ENCODE measurements around the gene NUDT1.

Gene NUDT1

DNA sequence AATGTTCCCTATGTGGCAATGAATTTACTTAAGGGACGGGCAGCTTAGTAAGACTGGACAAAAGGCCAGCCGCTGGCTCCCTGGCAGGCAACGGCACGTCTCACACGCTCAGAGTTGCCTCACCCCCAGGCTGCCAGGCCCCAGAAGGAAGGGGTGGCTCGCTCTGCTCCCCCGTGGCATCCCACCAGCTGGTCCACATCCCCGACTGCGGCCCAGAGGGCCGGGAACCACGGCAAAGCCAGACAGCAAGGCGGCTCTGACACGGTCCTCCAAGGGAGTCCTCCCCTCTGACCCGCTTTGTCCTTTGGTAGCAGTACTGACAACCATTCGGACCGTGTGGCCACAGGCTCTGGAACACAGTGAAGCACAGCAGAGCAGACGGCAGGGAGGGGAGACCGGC is 34.1 kb downstream of the NUDT1 start:
- no peak for DNase-seq (ENCODE audit: low read depth)
- TF ChIP-seq, protein P1, sequence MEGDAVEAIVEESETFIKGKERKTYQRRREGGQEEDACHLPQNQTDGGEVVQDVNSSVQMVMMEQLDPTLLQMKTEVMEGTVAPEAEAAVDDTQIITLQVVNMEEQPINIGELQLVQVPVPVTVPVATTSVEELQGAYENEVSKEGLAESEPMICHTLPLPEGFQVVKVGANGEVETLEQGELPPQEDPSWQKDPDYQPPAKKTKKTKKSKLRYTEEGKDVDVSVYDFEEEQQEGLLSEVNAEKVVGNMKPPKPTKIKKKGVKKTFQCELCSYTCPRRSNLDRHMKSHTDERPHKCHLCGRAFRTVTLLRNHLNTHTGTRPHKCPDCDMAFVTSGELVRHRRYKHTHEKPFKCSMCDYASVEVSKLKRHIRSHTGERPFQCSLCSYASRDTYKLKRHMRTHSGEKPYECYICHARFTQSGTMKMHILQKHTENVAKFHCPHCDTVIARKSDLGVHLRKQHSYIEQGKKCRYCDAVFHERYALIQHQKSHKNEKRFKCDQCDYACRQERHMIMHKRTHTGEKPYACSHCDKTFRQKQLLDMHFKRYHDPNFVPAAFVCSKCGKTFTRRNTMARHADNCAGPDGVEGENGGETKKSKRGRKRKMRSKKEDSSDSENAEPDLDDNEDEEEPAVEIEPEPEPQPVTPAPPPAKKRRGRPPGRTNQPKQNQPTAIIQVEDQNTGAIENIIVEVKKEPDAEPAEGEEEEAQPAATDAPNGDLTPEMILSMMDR (conservative IDR thresholded peaks at IDR 0.05; ENCODE audit: low read depth, low read length), result no peak
- H3K4me3 ChIP-seq (ENCODE audit: low read depth, low read length), result no peak overlapping the region

DNA sequence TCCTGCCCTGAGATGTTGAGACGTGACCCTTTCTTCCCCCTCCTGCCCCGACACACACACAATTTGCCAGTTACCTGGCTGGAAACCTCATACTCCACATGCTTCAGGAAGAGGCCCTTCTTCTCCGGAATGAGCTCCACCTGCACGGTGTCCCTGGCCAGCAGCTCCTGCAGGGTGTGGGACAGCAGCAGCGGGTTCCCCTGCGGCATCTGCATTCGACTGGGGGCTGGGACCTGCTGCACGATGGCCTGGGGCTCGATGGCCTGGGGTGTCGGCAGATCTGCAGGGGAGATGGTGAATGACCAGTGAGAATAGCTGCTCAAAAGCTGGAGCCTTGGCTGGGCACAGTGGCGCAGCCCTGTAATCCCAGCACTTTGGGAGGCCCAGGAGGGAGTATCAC is 36.0 kb downstream of the NUDT1 start:
- H3K4me3 ChIP-seq (ENCODE audit: low read depth, low read length), result no peak overlapping the region
- TF ChIP-seq, protein P1 (conservative IDR thresholded peaks at IDR 0.05; ENCODE audit: low read depth, low read length), result no peak

DNA sequence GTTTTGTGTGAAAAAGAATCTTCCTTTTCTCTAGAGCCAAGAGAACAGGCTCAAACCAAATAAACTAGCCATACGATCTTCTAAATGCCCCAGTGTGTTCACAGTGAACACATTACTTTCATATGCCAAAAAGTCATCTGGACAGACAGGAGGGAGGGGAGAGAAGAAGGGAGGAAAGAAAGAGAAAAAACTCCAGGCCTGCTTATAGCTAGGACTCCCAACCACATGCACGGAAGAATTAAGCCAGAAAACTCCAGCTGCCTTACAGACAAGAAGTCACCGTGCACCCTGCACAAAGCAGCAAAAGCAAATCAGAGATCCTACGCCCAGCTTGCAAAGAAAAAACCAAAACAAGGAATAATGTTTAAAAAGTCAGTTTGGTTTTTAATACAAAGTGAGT is 37.9 kb downstream of the NUDT1 start:
- DNase-seq (ENCODE audit: low read depth), result peak; percentile 30
- TF ChIP-seq, protein P1 (conservative IDR thresholded peaks at IDR 0.05; ENCODE audit: low read depth, low read length), result no peak
- no peak overlapping the region for H3K4me3 ChIP-seq (ENCODE audit: low read depth, low read length)

More for the DNA sequence above, 36.0 kb downstream of the NUDT1 start:
- DNase-seq (ENCODE audit: low read depth), result no peak

DNA sequence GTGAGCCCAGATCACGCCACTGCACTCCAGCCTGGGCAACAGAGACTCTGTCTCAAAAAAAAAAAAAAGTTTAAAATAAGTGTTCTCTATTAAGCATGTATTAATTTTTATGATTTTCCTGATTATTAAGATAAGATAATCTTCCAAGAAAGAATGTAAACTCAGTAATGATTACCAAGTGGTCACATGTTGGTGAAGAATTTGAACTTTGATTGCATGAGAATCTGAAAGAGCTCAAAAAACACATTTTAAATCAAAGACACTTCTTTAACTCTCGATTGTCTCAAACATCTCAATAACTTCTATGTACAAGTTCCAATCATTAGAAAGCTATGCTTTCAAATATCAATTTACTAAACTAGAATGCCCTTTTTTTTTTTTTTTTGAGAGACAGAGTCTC is 38.4 kb downstream of the NUDT1 start:
- no peak for DNase-seq (ENCODE audit: low read depth)
- no peak overlapping the region for H3K4me3 ChIP-seq (ENCODE audit: low read depth, low read length)
- TF ChIP-seq, protein P1 (conservative IDR thresholded peaks at IDR 0.05; ENCODE audit: low read depth, low read length), result no peak

DNA sequence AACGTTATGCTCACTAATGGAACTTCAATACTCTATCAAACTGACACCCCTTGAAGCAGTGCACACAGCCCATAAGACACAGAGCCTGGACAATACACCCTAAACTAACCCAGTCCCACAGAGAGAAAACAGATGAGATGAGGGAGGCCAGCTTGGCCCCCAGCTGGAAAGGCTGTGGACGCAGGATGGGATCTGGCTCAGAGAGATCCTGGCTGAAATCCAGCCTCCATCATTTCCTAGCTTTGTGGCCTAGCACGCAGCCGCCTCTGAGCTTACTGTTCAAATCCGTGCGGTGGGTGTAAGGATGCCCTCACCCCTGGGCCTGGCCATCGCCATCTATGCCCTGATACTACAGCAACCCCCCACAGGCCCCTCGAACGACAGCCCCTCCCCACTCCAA is 39.5 kb downstream of the NUDT1 start:
- H3K4me3 ChIP-seq (ENCODE audit: low read depth, low read length), result no peak overlapping the region
- DNase-seq (ENCODE audit: low read depth), result peak; percentile 57
- TF ChIP-seq, protein P1 (conservative IDR thresholded peaks at IDR 0.05; ENCODE audit: low read depth, low read length), result no peak

DNA sequence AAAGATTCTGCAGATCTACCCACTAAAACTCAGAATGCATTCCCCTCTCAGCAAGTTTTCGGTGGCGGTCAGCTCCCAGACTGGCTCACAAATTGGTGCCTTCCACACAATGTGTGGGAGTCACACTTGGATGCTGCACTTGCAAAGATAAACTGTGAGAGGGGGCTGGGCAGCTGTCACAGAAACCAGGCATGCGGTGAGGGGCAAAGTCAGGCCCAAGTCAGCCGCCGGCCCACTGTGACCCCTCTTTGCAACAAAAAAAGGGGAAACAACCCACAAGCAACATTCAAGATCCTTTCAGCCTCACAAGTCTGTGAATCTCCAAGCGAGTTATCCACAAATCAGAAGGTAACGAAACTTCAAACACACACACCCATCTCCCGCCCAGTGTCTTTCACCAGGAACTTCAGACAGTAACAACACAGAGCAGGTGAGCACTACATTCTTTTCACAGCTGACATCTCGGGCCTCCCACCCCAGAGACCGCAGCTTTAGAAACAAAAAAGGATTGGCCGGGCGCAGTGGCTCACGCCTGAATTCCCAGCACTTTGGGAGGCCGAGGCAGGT is 40.2 kb downstream of the NUDT1 start:
- no peak for DNase-seq (ENCODE audit: low read depth)
- TF ChIP-seq, protein P1 (conservative IDR thresholded peaks at IDR 0.05; ENCODE audit: low read depth, low read length), result no peak
- no peak overlapping the region for H3K4me3 ChIP-seq (ENCODE audit: low read depth, low read length)

DNA sequence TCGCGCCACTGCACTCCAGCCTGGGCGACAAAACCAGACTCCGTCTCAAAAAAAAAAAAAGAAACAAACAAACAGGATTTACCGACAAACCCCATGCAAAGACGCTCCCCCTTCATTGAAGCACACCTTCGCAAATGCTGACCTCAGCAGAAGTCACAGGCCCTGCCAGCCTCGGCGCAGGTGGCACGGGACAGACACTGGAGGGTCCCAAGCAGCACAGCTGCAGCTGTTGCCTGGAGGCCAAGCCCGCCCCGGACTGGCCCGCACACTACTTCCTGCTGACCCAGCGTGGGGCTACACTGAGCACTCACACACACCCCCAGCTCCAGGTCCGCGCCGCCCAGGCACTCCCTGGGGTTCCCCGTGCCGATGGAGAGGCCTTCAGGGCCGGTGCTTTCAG is 41.0 kb downstream of the NUDT1 start:
- no peak for DNase-seq (ENCODE audit: low read depth)
- no peak overlapping the region for H3K4me3 ChIP-seq (ENCODE audit: low read depth, low read length)
- TF ChIP-seq, protein P1 (conservative IDR thresholded peaks at IDR 0.05; ENCODE audit: low read depth, low read length), result no peak

All from choroid plexus epithelial cell (primary cell).